Uterus (tissue), 4 donors: Measurements from ENCODE around the gene GIN1. TPM values are rescaled to one million over a fixed set of nuclear protein-coding genes. Genes with fewer than 3 reads are reported as not detected.
"Not testable (repeated sequence)": the region's sequence is repeated elsewhere in the genome, so short reads cannot be mapped to it uniquely, and the experiment has no call there.

ENCODE experiments used
- DNase-seq, 2 donors: peaks; one replicate each; pipeline ENCODE4 v3.0.0-alpha.2; 2019 to 2020
- H3K27ac ChIP-seq, 2 donors: fragments of 200-600 bp; sonication (generic); 1 replicate in 1 of 2; 2 replicates in 1 of 2; pipeline ENCODE4 v1.5.1; 2016 to 2018
- H3K27me3 ChIP-seq, 2 donors: fragments of 200-600 bp; sonication (generic); one replicate each; pipeline ENCODE4 v1.5.1; 2018 to 2019; ENCODE audit warnings: control low read depth in 1 of 2
- H3K36me3 ChIP-seq, 2 donors: fragments of 200-600 bp; sonication (generic); one replicate each; pipeline ENCODE4 v1.5.1; 2019; ENCODE audit warnings: control low read depth in 1 of 2
- H3K4me1 ChIP-seq, 2 donors: fragments of 200-600 bp; sonication (generic); one replicate each; pipeline ENCODE4 v1.5.1; 2018 to 2019; ENCODE audit warnings: control low read depth in 1 of 2
- H3K4me3 ChIP-seq, 2 donors: fragments of 200-600 bp; sonication (generic); 1 replicate in 1 of 2; 2 replicates in 1 of 2; pipeline ENCODE4 v1.5.1; 2018 to 2019; ENCODE audit warnings: mild to moderate bottlenecking in 1 of 2
- H3K9me3 ChIP-seq, 2 donors: fragments of 200-600 bp; sonication (generic); one replicate each; pipeline ENCODE4 v1.5.1; 2019; ENCODE audit warnings: control low read depth in 1 of 2
- CTCF ChIP-seq, 4 experiments: fragments of 200-600 bp in 2 of 4; fragments of 450-650 bp in 2 of 4; sonication (generic) in 2 of 4; IDR thresholded peaks; one replicate each; pipeline ENCODE4 v1.5.1; 2016 to 2019; ENCODE audit warnings: antibody characterized with exemption in 4 of 4, mild to moderate bottlenecking in 2 of 4, moderate library complexity in 1 of 4
- POLR2A ChIP-seq, 2 donors: fragments of 450-650 bp; IDR thresholded peaks; one replicate each; pipeline ENCODE4 v1.6.1; 2016; ENCODE audit warnings: antibody characterized with exemption in 2 of 2, mild to moderate bottlenecking in 1 of 2, moderate library complexity in 1 of 2
- intact Hi-C: fragments of 100-400 bp; cut with DNase I; formaldehyde crosslinking; loops from one replicate; pipeline ENCODE4 v1.15.1; 2023; ENCODE audit warnings: low total_unique reads
- total RNA-seq, 4 donors: library from RNA; depleted of rRNA in 3 of 4; stranded (reverse); fragments of >200 nt in 3 of 4; gene quantifications; one replicate each; pipeline versions ENCODE4 v1.1.0 to v1.2.4, GENCODE V29; 2014 to 2023
- donor health status: DM: yes; HTN: yes; CAD: no.

GIN1 gene
- total RNA-seq, 4 donors from 2014 or later: 10.0 to 14.5 (median 12.6) TPM

GRCh38 chr5:103075442-103075841, 44.5 kb downstream of the GIN1 start:
- H3K4me3 ChIP-seq: no peak overlapping the region
- no peak for TF ChIP-seq POLR2A (IDR thresholded peaks at IDR 0.05)
- H3K27ac ChIP-seq: no peak overlapping the region
- intact Hi-C loops: no loop called here
- DNase-seq: no peak
- peaks cover 0 to 15% of the 10 kb centered on the region in 2 donors for H3K9me3 ChIP-seq
- no peaks in the 10 kb centered on the region for H3K27me3 ChIP-seq
- no peaks in the 10 kb centered on the region for H3K4me1 ChIP-seq
- no peaks in the 10 kb centered on the region for H3K36me3 ChIP-seq

GRCh38 chr5:103073500-103073899, 46.4 kb downstream of the GIN1 start:
- H3K36me3 ChIP-seq, DNase-seq, H3K27me3 ChIP-seq, H3K9me3 ChIP-seq, intact Hi-C loops, H3K27ac ChIP-seq, H3K4me3 ChIP-seq, H3K4me1 ChIP-seq: not testable (repeated sequence)

- intact Hi-C loops: no loop called here
- H3K4me1 ChIP-seq: no peaks in the 10 kb centered on the region
- no peak for TF ChIP-seq CTCF (IDR thresholded peaks at IDR 0.05)
- TF ChIP-seq POLR2A (IDR thresholded peaks at IDR 0.05): no peak
- DNase-seq: no peak
- no peaks in the 10 kb centered on the region for H3K9me3 ChIP-seq
- H3K4me3 ChIP-seq: no peak overlapping the region
- no peaks in the 10 kb centered on the region for H3K36me3 ChIP-seq
- H3K27me3 ChIP-seq: no peaks in the 10 kb centered on the region
- no peak overlapping the region for H3K27ac ChIP-seq
These were observed 53.6 kb downstream of the GIN1 start for GRCh38 chr5:103066326-103066725.

- intact Hi-C loops: no loop called here
- no peak overlapping the region for H3K27ac ChIP-seq
- H3K9me3 ChIP-seq: no peaks in the 10 kb centered on the region
- H3K4me3 ChIP-seq: no peak overlapping the region
- no peaks in the 10 kb centered on the region for H3K36me3 ChIP-seq
- TF ChIP-seq CTCF (IDR thresholded peaks at IDR 0.05) (no peak), POLR2A (IDR thresholded peaks at IDR 0.05) (no peak)
- DNase-seq: no peak
- H3K27me3 ChIP-seq: no peaks in the 10 kb centered on the region
- no peaks in the 10 kb centered on the region for H3K4me1 ChIP-seq
These were observed 59.4 kb downstream of the GIN1 start for GRCh38 chr5:103060424-103060954.

- Histone ChIP-seq H3K4me3 (no peak overlapping the region), H3K36me3 (no peaks in the 10 kb centered on the region), H3K9me3 (no peaks in the 10 kb centered on the region), H3K4me1 (no peaks in the 10 kb centered on the region), H3K27ac (no peak overlapping the region), H3K27me3 (no peaks in the 10 kb centered on the region)
- no peak for DNase-seq
- no peak for TF ChIP-seq POLR2A (IDR thresholded peaks at IDR 0.05)
- TF ChIP-seq CTCF (IDR thresholded peaks at IDR 0.05): no peak
- intact Hi-C loops: no loop called here
These were observed 60.4 kb downstream of the GIN1 start for GRCh38 chr5:103059525-103059924.

- no peak overlapping the region for H3K4me3 ChIP-seq
- H3K27me3 ChIP-seq: no peaks in the 10 kb centered on the region
- H3K36me3 ChIP-seq: no peaks in the 10 kb centered on the region
- no peaks in the 10 kb centered on the region for H3K4me1 ChIP-seq
- intact Hi-C loops: no loop called here
- H3K27ac ChIP-seq: no peak overlapping the region
- no peaks in the 10 kb centered on the region for H3K9me3 ChIP-seq
- DNase-seq: no peak
- no peak for TF ChIP-seq CTCF (IDR thresholded peaks at IDR 0.05)
- no peak for TF ChIP-seq POLR2A (IDR thresholded peaks at IDR 0.05)
These were observed 62.5 kb downstream of the GIN1 start for GRCh38 chr5:103057208-103058130.

- not testable (repeated sequence) for H3K4me3 ChIP-seq, H3K36me3 ChIP-seq, DNase-seq, H3K4me1 ChIP-seq, H3K27ac ChIP-seq, H3K27me3 ChIP-seq, H3K9me3 ChIP-seq
- intact Hi-C loops: loop anchor here (10.0 kb wide), 1 partner anchor 462 kb away; no protein-coding TSS in a partner anchor
These were observed 73.2 kb downstream of the GIN1 start for GRCh38 chr5:103046706-103047105.
